Measurements from ENCODE around the gene EIF6. TPM values are rescaled to one million over a fixed set of nuclear protein-coding genes. Genes with fewer than 3 reads are reported as not detected.

The EIF6 gene
- total and polyA plus RNA-seq, 2 experiments from 2014 or later: 166 to 245 TPM

DNA sequence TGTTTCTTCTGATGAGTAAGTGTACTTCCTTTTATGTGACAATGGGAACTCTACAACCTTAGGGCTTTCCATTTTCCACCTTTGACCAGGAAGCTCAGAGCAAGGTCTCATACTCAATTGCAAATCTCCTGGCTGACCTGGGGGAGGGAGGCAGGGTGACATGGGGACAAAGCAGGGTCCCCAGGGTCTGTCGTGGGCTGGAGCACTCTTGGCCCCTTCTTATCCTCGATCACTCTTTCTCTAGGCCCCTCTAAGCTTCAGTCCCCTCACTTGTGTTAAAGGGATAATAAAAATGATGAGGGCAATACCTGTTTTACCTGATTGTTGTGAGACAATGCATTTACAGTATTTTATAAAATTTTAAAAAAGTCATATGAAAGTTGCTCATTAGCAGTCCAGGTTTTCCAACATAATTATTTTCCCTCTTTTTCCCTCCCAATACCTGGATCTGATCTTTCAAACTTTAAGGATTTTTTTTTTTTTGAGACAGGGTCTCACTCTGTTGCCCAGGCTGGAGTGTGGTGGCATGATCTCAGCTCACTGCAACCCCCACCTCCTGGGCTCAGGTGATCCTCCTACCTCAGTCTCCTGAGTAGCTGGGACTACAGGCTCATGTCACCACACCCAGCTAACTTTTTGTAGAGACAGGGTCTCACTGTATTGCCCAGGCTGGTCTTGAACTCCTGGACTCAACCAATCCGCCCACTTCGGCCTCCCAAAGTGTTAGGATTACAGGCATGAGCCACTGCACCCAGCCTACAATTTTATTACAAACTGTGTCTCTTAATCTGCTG lies 16.1 kb upstream of the EIF6 start:
- H3K4me2 ChIP-seq (ENCODE audit: unreplicated experiment): no peak overlapping the region
- no peak overlapping the region for H3K9ac ChIP-seq
- H3F3A ChIP-seq (ENCODE audit: insufficient read depth): peaks cover 22% of the 10 kb centered on the region
- H3K4me1 ChIP-seq (ENCODE audit: insufficient read depth): peaks cover 46% of the 10 kb centered on the region
- H3K79me2 ChIP-seq (ENCODE audit: insufficient read depth): no peaks in the 10 kb centered on the region
- H3K9me3 ChIP-seq (ENCODE audit: low read depth): no peaks in the 10 kb centered on the region
- no peaks in the 10 kb centered on the region for H3K36me3 ChIP-seq (ENCODE audit: low read depth)
- 80 to 84% methylated on average over 4 of the region's 4 CpGs for WGBS, 2 experiments (ENCODE audit: low coverage in 1 of 2, low lambda C conversion rate in 2 of 2, missing lambda C conversion rate in 2 of 2)
- no peak for DNase-seq
- no peak overlapping the region for H3K27ac ChIP-seq
- no peak overlapping the region for H2AFZ ChIP-seq
- H3K4me3 ChIP-seq: no peak overlapping the region
- in situ Hi-C loops (cut with MboI): loop anchor here (5.0 kb wide), 1 partner anchor 137 kb away; the partner anchor contains the start of gene GDF5
- H3K27me3 ChIP-seq (replicated peaks; ENCODE audit: insufficient read depth): no peaks in the 10 kb centered on the region
- no peak for TF ChIP-seq EZH2phosphoT487 (IDR thresholded peaks at IDR 0.05; ENCODE audit: insufficient read depth, low read depth)
- no peak for TF ChIP-seq EZH2 (IDR thresholded peaks at IDR 0.05; ENCODE audit: insufficient read depth, poor library complexity, severe bottlenecking)
- no peaks in the 10 kb centered on the region for H3K9me2 ChIP-seq (ENCODE audit: insufficient read depth)
- H4K20me1 ChIP-seq (ENCODE audit: insufficient read depth): no peaks in the 10 kb centered on the region

DNA sequence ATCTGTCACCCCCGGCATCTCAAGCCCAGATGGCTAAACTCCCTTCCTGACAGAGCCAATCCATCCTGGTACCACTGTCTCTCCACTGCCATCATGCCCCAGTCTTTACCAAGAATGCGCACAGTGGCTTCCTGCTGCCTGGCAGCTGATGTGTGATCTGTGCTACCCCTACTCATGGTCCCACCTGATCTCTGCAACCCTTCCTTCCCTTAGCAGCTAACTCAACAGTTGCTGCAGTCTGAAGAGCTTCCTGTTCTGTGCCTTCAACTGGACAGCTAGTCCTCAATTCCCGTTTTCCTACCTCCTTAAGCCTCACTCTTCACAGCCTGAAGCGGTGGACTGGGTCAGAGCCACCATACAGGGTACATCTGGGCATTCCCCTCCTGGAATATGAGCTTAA lies 15.2 kb upstream of the EIF6 start:
- Histone ChIP-seq H3K36me3 (ENCODE audit: low read depth) (no peaks in the 10 kb centered on the region), H3K9me2 (ENCODE audit: insufficient read depth) (no peaks in the 10 kb centered on the region), H3K4me2 (ENCODE audit: unreplicated experiment) (no peak overlapping the region), H3K4me3 (no peak overlapping the region), H3K79me2 (ENCODE audit: insufficient read depth) (no peaks in the 10 kb centered on the region), H3K9me3 (ENCODE audit: low read depth) (no peaks in the 10 kb centered on the region), H3K27ac (no peak overlapping the region), H3K27me3 (replicated peaks; ENCODE audit: insufficient read depth) (no peaks in the 10 kb centered on the region), H4K20me1 (ENCODE audit: insufficient read depth) (no peaks in the 10 kb centered on the region), H2AFZ (no peak overlapping the region), H3K4me1 (ENCODE audit: insufficient read depth) (peaks cover 38% of the 10 kb centered on the region), H3K9ac (no peak overlapping the region), H3F3A (ENCODE audit: insufficient read depth) (peaks cover 17% of the 10 kb centered on the region)
- DNase-seq: no peak
- in situ Hi-C loops (cut with MboI): loop anchor here (5.0 kb wide), 1 partner anchor 138 kb away; the partner anchor contains the start of gene GDF5
- TF ChIP-seq EZH2 (IDR thresholded peaks at IDR 0.05; ENCODE audit: insufficient read depth, poor library complexity, severe bottlenecking) (no peak), EZH2phosphoT487 (IDR thresholded peaks at IDR 0.05; ENCODE audit: insufficient read depth, low read depth) (no peak)
- WGBS, 2 experiments (ENCODE audit: low coverage in 1 of 2, low lambda C conversion rate in 2 of 2, missing lambda C conversion rate in 2 of 2): 55 to 59% methylated on average over 4 of the region's 4 CpGs

DNA sequence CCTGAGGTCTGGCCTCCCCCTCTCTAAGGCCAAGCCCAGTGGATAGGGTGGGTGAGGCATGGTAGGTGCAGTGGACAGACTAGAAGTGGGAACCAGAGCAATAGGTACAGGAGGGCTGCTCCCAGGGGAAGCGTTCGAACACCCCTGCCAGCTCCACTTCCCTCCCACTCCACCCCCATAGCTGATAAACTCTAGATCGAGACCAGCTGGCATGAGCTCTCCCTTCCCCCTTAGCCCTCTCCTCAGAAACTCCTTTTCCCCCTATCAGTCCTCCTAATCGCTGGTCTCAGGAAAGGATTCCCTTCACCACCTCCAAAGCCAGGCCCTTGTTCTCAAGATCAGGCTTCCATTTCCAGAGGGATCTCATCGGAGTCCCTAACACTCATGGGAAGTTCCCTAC lies 13.7 kb upstream of the EIF6 start:
- no peak overlapping the region for H3K4me3 ChIP-seq
- H3K27ac ChIP-seq: no peak overlapping the region
- no peak for DNase-seq
- no peak overlapping the region for H3K4me2 ChIP-seq (ENCODE audit: unreplicated experiment)
- H3K9me3 ChIP-seq (ENCODE audit: low read depth): no peaks in the 10 kb centered on the region
- no peaks in the 10 kb centered on the region for H3K36me3 ChIP-seq (ENCODE audit: low read depth)
- 50 to 60% methylated on average over 5 of the region's 5 CpGs for WGBS, 2 experiments (ENCODE audit: low coverage in 1 of 2, low lambda C conversion rate in 2 of 2, missing lambda C conversion rate in 2 of 2)
- peaks cover 17% of the 10 kb centered on the region for H3F3A ChIP-seq (ENCODE audit: insufficient read depth)
- no peak overlapping the region for H2AFZ ChIP-seq
- no peaks in the 10 kb centered on the region for H3K9me2 ChIP-seq (ENCODE audit: insufficient read depth)
- peaks cover 25% of the 10 kb centered on the region for H3K4me1 ChIP-seq (ENCODE audit: insufficient read depth)
- no peak overlapping the region for H3K9ac ChIP-seq
- H4K20me1 ChIP-seq (ENCODE audit: insufficient read depth): no peaks in the 10 kb centered on the region
- no peaks in the 10 kb centered on the region for H3K79me2 ChIP-seq (ENCODE audit: insufficient read depth)
- no peaks in the 10 kb centered on the region for H3K27me3 ChIP-seq (replicated peaks; ENCODE audit: insufficient read depth)
- no peak for TF ChIP-seq EZH2 (IDR thresholded peaks at IDR 0.05; ENCODE audit: insufficient read depth, poor library complexity, severe bottlenecking)
- TF ChIP-seq EZH2phosphoT487 (IDR thresholded peaks at IDR 0.05; ENCODE audit: insufficient read depth, low read depth): no peak
- in situ Hi-C loops (cut with MboI): no loop called here

DNA sequence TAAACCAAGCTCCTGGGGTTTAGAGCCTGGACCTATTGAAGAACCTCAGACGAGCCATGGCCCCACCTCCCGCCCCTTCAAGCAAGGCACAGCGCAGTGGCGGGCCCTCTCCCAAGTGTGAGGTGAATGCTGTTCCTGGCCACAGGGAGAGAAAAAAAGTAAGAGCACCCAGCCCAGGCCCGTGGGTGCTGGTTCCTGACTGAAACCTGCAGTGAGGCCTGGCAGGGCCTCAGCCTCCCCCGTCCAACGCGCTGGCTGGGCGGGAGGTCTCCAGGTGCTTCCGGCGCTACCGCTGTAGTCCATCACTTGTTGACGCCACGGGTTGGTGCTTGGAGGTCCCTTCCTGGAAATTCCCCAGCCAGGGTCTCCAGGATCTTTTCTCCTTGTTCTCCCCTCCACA lies 13.2 kb upstream of the EIF6 start:
- H3K9ac ChIP-seq: no peak overlapping the region
- TF ChIP-seq EZH2phosphoT487 (IDR thresholded peaks at IDR 0.05; ENCODE audit: insufficient read depth, low read depth) (no peak), EZH2 (IDR thresholded peaks at IDR 0.05; ENCODE audit: insufficient read depth, poor library complexity, severe bottlenecking) (no peak)
- H4K20me1 ChIP-seq (ENCODE audit: insufficient read depth): no peaks in the 10 kb centered on the region
- H3K4me2 ChIP-seq (ENCODE audit: unreplicated experiment): no peak overlapping the region
- DNase-seq: no peak
- no peak overlapping the region for H3K4me3 ChIP-seq
- H3F3A ChIP-seq (ENCODE audit: insufficient read depth): peaks cover 12% of the 10 kb centered on the region
- no peak overlapping the region; the same call in 1 of the 2 replicates for H2AFZ ChIP-seq
- H3K4me1 ChIP-seq (ENCODE audit: insufficient read depth): peaks cover 20% of the 10 kb centered on the region
- H3K27ac ChIP-seq: no peak overlapping the region
- no peaks in the 10 kb centered on the region for H3K36me3 ChIP-seq (ENCODE audit: low read depth)
- in situ Hi-C loops (cut with MboI): no loop called here
- no peaks in the 10 kb centered on the region for H3K9me2 ChIP-seq (ENCODE audit: insufficient read depth)
- WGBS, 2 experiments (ENCODE audit: low coverage in 1 of 2, low lambda C conversion rate in 2 of 2, missing lambda C conversion rate in 2 of 2): 83 to 89% methylated on average over 14 of the region's 14 CpGs
- no peaks in the 10 kb centered on the region for H3K79me2 ChIP-seq (ENCODE audit: insufficient read depth)
- H3K9me3 ChIP-seq (ENCODE audit: low read depth): no peaks in the 10 kb centered on the region
- H3K27me3 ChIP-seq (replicated peaks; ENCODE audit: insufficient read depth): no peaks in the 10 kb centered on the region
